H1 (cell line): Measurements from ENCODE around the gene TROAP. TPM values are rescaled to one million over a fixed set of nuclear protein-coding genes. Genes with fewer than 3 reads are reported as not detected.

Experiments used
- CTCF ChIA-PET: fragments of 300-600 bp; sonication (Branson Sonifier 250); formaldehyde crosslinking; loops from one replicate; lab custom pipeline; 2021; ENCODE audit not compliant: partially characterized antibody; lab: Charles Lee
- POLR2A ChIA-PET: fragments of 300-600 bp; sonication (Branson Sonifier 250); formaldehyde crosslinking; loops from one replicate; lab custom pipeline; 2021; ENCODE audit warnings: inconsistent platforms; ENCODE audit not compliant: partially characterized antibody; lab: Charles Lee
- DNase-seq, 2 experiments: peaks; one replicate each; pipeline versions ENCODE4 v3.0.0 to v3.0.0-alpha.2; 2010 to 2022; ENCODE audit warnings: low spot score in 2 of 2, low read depth in 1 of 2, mixed read lengths in 1 of 2
- FAIRE-seq: peaks from 2 replicates; lab custom pipeline; 2011; peaks lifted over from hg19 to GRCh38; lab: Jason Lieb, UNC
- H2AFZ ChIP-seq: 2 replicates; pipeline ENCODE4 v1.8.1; 2012; ENCODE audit warnings: low read length, inconsistent platforms
- H2AK5ac ChIP-seq: 2 replicates; pipeline ENCODE4 v1.6.1; 2013; ENCODE audit warnings: low read depth, low read length
- H2BK120ac ChIP-seq: replicated peaks from 2 replicates; pipeline ENCODE3; 2013; ENCODE audit warnings: low read depth, low read length, inconsistent platforms
- H2BK12ac ChIP-seq: 2 replicates; pipeline ENCODE4 v1.6.1; 2013; ENCODE audit warnings: low read depth, low read length
- H2BK15ac ChIP-seq: 2 replicates; pipeline ENCODE4 v1.6.1; 2013; ENCODE audit warnings: low read length
- H2BK20ac ChIP-seq: 2 replicates; pipeline ENCODE4 v1.6.1; 2013; ENCODE audit warnings: low read length
- H2BK5ac ChIP-seq: 2 replicates; pipeline ENCODE4 v1.6.1; 2013; ENCODE audit warnings: low read depth, low read length
- H3K14ac ChIP-seq: 2 replicates; pipeline ENCODE4 v1.6.1; 2013; ENCODE audit warnings: inconsistent platforms; ENCODE audit not compliant: insufficient read length
- H3K18ac ChIP-seq: 2 replicates; pipeline ENCODE4 v1.6.1; 2013; ENCODE audit warnings: low read length; ENCODE audit errors: extremely low read depth
- H3K23ac ChIP-seq: 2 replicates; pipeline ENCODE4 v1.6.1; 2013; ENCODE audit warnings: inconsistent platforms; ENCODE audit not compliant: insufficient read length
- H3K23me2 ChIP-seq: 2 replicates; pipeline ENCODE4 v1.6.1; 2013; ENCODE audit warnings: low read depth, low read length
- H3K27ac ChIP-seq: 2 replicates; pipeline ENCODE4 v1.6.1; 2011; ENCODE audit warnings: low read depth, low read length, inconsistent platforms
- H3K27me3 ChIP-seq, 4 experiments: replicated peaks in 1 of 4; 1 replicate in 1 of 4; 2 replicates in 3 of 4; pipeline versions ENCODE4 v1.6.1 to v1.8.1; 2011 to 2013; ENCODE audit warnings: low read length in 3 of 4, mild to moderate bottlenecking in 3 of 4, inconsistent platforms in 2 of 4, mixed read lengths in 2 of 4, moderate library complexity in 1 of 4; ENCODE audit not compliant: control insufficient read depth in 3 of 4, insufficient read depth in 3 of 4; ENCODE audit errors: extremely low read depth in 1 of 4
- H3K36me3 ChIP-seq, 4 experiments: 2 replicates each; pipeline versions ENCODE4 v1.6.1 to v1.8.1; 2011 to 2013; ENCODE audit warnings: mild to moderate bottlenecking in 4 of 4, low read length in 3 of 4, moderate library complexity in 2 of 4, control low read depth in 1 of 4, inconsistent platforms in 1 of 4; ENCODE audit not compliant: insufficient read depth in 4 of 4, control insufficient read depth in 2 of 4
- H3K4ac ChIP-seq: replicated peaks from 2 replicates; pipeline ENCODE3; 2013; ENCODE audit warnings: low read length, low read depth, mixed read lengths, inconsistent platforms; ENCODE audit not compliant: insufficient read length
- H3K4me1 ChIP-seq, 4 experiments: replicated peaks in 1 of 4; 1 replicate in 1 of 4; 2 replicates in 3 of 4; pipeline versions ENCODE4 v1.6.1 to v1.8.1; 2011 to 2013; ENCODE audit warnings: low read length in 3 of 4, inconsistent platforms in 2 of 4, mixed read lengths in 1 of 4; ENCODE audit not compliant: insufficient read depth in 4 of 4, control insufficient read depth in 3 of 4
- H3K4me2 ChIP-seq, 2 experiments: 2 replicates each; pipeline versions ENCODE4 v1.6.1 to v1.8.1; 2011 to 2013; ENCODE audit warnings: low read depth in 2 of 2, low read length in 2 of 2, control low read depth in 1 of 2, inconsistent platforms in 1 of 2, mild to moderate bottlenecking in 1 of 2; ENCODE audit not compliant: insufficient read depth in 1 of 2
- H3K4me3 ChIP-seq, 4 experiments: fragments of 200-600, 300-600 bp in 1 of 4; sonication (generic), shearing (Covaris generic), sonication (Bioruptor Twin) in 1 of 4; 2 replicates each; pipeline versions ENCODE4 v1.5.1 to v1.8.1; 2011 to 2016; ENCODE audit warnings: low read length in 4 of 4, low read depth in 3 of 4, control low read depth in 2 of 4, inconsistent platforms in 2 of 4, mild to moderate bottlenecking in 2 of 4, mixed read lengths in 1 of 4, moderate library complexity in 1 of 4; ENCODE audit not compliant: insufficient read depth in 2 of 4; ENCODE audit errors: extremely low read depth in 1 of 4
- H3K56ac ChIP-seq: replicated peaks from 2 replicates; pipeline ENCODE3; 2013; ENCODE audit warnings: low read depth, mild to moderate bottlenecking, mixed read lengths, low read length, inconsistent platforms; ENCODE audit not compliant: insufficient read length
- H3K79me1 ChIP-seq: 2 replicates; pipeline ENCODE4 v1.6.1; 2013; ENCODE audit warnings: low read depth, low read length, control low read depth
- H3K79me2 ChIP-seq, 2 experiments: 2 replicates each; pipeline versions ENCODE4 v1.6.1 to v1.8.1; 2012 to 2013; ENCODE audit warnings: low read length in 2 of 2, mild to moderate bottlenecking in 2 of 2, inconsistent platforms in 1 of 2; ENCODE audit not compliant: insufficient read depth in 2 of 2, control insufficient read depth in 1 of 2
- H3K9ac ChIP-seq, 4 experiments: replicated peaks in 1 of 4; 1 replicate in 1 of 4; 2 replicates in 3 of 4; pipeline versions ENCODE4 v1.6.1 to v1.8.1; 2011 to 2013; ENCODE audit warnings: low read depth in 3 of 4, low read length in 3 of 4, control low read depth in 2 of 4, mild to moderate bottlenecking in 2 of 4, moderate library complexity in 2 of 4, inconsistent platforms in 1 of 4; ENCODE audit errors: extremely low read depth in 1 of 4
- H3K9me3 ChIP-seq, 2 experiments: 2 replicates each; pipeline versions ENCODE4 v1.6.1 to v1.8.1; 2012 to 2013; ENCODE audit warnings: mild to moderate bottlenecking in 2 of 2, moderate library complexity in 2 of 2, control low read depth in 1 of 2, inconsistent platforms in 1 of 2, low read depth in 1 of 2, low read length in 1 of 2, mixed read lengths in 1 of 2; ENCODE audit not compliant: insufficient read depth in 2 of 2
- H4K20me1 ChIP-seq, 2 experiments: replicated peaks in 1 of 2; 2 replicates each; pipeline versions ENCODE3 to v1.8.1; 2011 to 2013; ENCODE audit warnings: inconsistent platforms in 2 of 2, low read length in 2 of 2, mild to moderate bottlenecking in 1 of 2; ENCODE audit not compliant: insufficient read depth in 2 of 2, control insufficient read depth in 1 of 2
- H4K5ac ChIP-seq: 2 replicates; pipeline ENCODE4 v1.6.1; 2013; ENCODE audit warnings: low read length, low read depth, mixed read lengths, inconsistent platforms; ENCODE audit not compliant: insufficient read length
- H4K8ac ChIP-seq: 2 replicates; pipeline ENCODE4 v1.8.0; 2013; ENCODE audit warnings: mild to moderate bottlenecking, moderate library complexity, low read length, inconsistent platforms; ENCODE audit not compliant: insufficient read depth; ENCODE audit errors: extremely low read depth
- H4K91ac ChIP-seq: replicated peaks from 2 replicates; pipeline ENCODE3; 2013; ENCODE audit warnings: low read length, mixed read lengths, inconsistent platforms; ENCODE audit not compliant: insufficient read length
- ATF2 ChIP-seq: IDR thresholded peaks from 2 replicates; pipeline ENCODE4 v1.6.1; 2012; ENCODE audit warnings: low read length, inconsistent platforms
- CREB1 ChIP-seq: IDR thresholded peaks from 2 replicates; pipeline ENCODE4 v1.6.1; 2012; ENCODE audit warnings: inconsistent platforms
- FOSL1 ChIP-seq: IDR thresholded peaks from 2 replicates; pipeline ENCODE4 v1.6.1; 2011; ENCODE audit warnings: mild to moderate bottlenecking, low read depth, low read length, moderate library complexity; ENCODE audit not compliant: insufficient read depth
- JUND ChIP-seq: IDR thresholded peaks from 2 replicates; pipeline ENCODE4 v1.6.1; 2011; ENCODE audit warnings: mild to moderate bottlenecking, improper control_type of control experiment, low read length
- KDM1A ChIP-seq: fragments of 200-600, 300-600 bp; sonication (generic); IDR thresholded peaks from 2 replicates; pipeline ENCODE4 v1.7.1; 2016; ENCODE audit warnings: mild to moderate bottlenecking, low read length, borderline replicate concordance
- RAD21 ChIP-seq, 2 experiments: IDR thresholded peaks in 1 of 2; conservative IDR thresholded peaks in 1 of 2; 2 replicates each; pipeline ENCODE4 v1.6.1; 2011; ENCODE audit warnings: low read depth in 2 of 2, low read length in 2 of 2, improper control_type of control experiment in 1 of 2, inconsistent platforms in 1 of 2, mild to moderate bottlenecking in 1 of 2, moderate library complexity in 1 of 2
- SIX5 ChIP-seq: IDR thresholded peaks from 2 replicates; pipeline ENCODE4 v1.6.1; 2011; ENCODE audit warnings: mild to moderate bottlenecking, low read depth, low read length
- WGBS, 2 experiments: shearing (Covaris generic) in 1 of 2; methylation state at CpG; one replicate each; pipeline versions ENCODE4 v1.1.6 to v1.1.7; 2013 to 2015; ENCODE audit warnings: low lambda C conversion rate in 2 of 2, mixed read lengths in 2 of 2, inconsistent platforms in 1 of 2, low coverage in 1 of 2, missing lambda C conversion rate in 1 of 2; ENCODE audit not compliant: insufficient replicate concordance in 2 of 2, insufficient coverage in 1 of 2, insufficient read length in 1 of 2; ENCODE audit errors: extremely low coverage in 1 of 2, missing lambda C conversion rate in 1 of 2; 5-methylcytosine and 5-hydroxymethylcytosine counted together
- polyA plus RNA-seq, 7 experiments: library from polyadenylated mRNA; depleted of rRNA in 3 of 7; stranded (reverse) in 5 of 7; unstranded in 2 of 7; fragments of >200 nt in 5 of 7; fragments of 200-250 nt in 2 of 7; gene quantifications; 1 replicate in 5 of 7; 2 replicates in 1 of 7; 4 replicates in 1 of 7; pipeline versions ENCODE4 v1.2.1 to v1.2.3, GENCODE V29; 2011 to 2013; ENCODE audit warnings: missing spikeins in 2 of 7, mixed read lengths in 2 of 7
- total RNA-seq: library from RNA; stranded (reverse); fragmentation: NEBNext Ultra II Directional; extraction: Animal tissue kit (Norgen Biotek cat#: 25700); gene quantifications from 2 replicates; pipeline ENCODE4 v1.2.1, GENCODE V29; 2021
- TF ChIP-seq, protein P1 (sequence below), 3 experiments: IDR thresholded peaks; 1 replicate in 2 of 3; 2 replicates in 1 of 3; pipeline versions ENCODE4 v1.5.1 to v1.6.1; 2011; ENCODE audit warnings: low read length in 3 of 3, mild to moderate bottlenecking in 3 of 3, inconsistent platforms in 2 of 3, low read depth in 1 of 3, moderate library complexity in 1 of 3; ENCODE audit not compliant: insufficient read depth in 1 of 3; ENCODE audit errors: control extremely low read depth in 1 of 3

The TROAP gene
- total and polyA plus RNA-seq, 2 of the 8 experiments (the other 6 are each of a cell fraction or from before 2014, with no cell fraction given): 36.7 to 52.0 TPM

GRCh38 chr12:49288412-49288853 lies 34.6 kb upstream of the TROAP start:
- Histone ChIP-seq H2AFZ (no peak overlapping the region), H3K4ac (no peak overlapping the region), H2BK15ac (no peak overlapping the region), H2BK12ac (no peak overlapping the region), H4K8ac (no peak overlapping the region), H3K14ac (no peak overlapping the region), H3K9ac (no peak overlapping the region), H2AK5ac (no peak overlapping the region), H4K5ac (no peak overlapping the region), H2BK120ac (no peak overlapping the region), H3K23me2 (peaks cover 1% of the 10 kb centered on the region; the same call in 1 of the 2 replicates), H3K27ac (no peak overlapping the region), H3K4me1 (peaks cover 0 to 9% (median 7%) of the 10 kb centered on the region in 4 experiments; a peak in 5 of 7 replicates), H3K36me3 (no peaks in the 10 kb centered on the region), H3K18ac (no peak overlapping the region), H2BK5ac (no peak overlapping the region), H3K23ac (no peak overlapping the region), H4K91ac (no peak overlapping the region), H3K79me2 (no peaks in the 10 kb centered on the region), H3K56ac (no peak overlapping the region), H3K79me1 (no peaks in the 10 kb centered on the region), H4K20me1 (no peaks in the 10 kb centered on the region), H3K27me3 (peaks cover 4 to 17% (median 16%) of the 10 kb centered on the region in 4 experiments), H3K4me3 (no peak overlapping the region), H3K4me2 (no peak overlapping the region), H2BK20ac (no peak overlapping the region), H3K9me3 (no peaks in the 10 kb centered on the region)
- DNase-seq: peak in 1 of 2 experiments; percentile 82
- TF ChIP-seq RAD21 (IDR thresholded peaks at IDR 0.05 in 1 of 2, conservative IDR thresholded peaks at IDR 0.05 in 1 of 2; ENCODE audit: low read depth in 2 of 2, low read length in 2 of 2) (peak; percentile 84 to 86), JUND (peak; percentile 58; the same call in 1 of the 2 replicates), SIX5 (no peak), KDM1A (peak; percentile 96), CREB1 (peak; percentile 91), FOSL1 (no peak), ATF2 (0 out of 2 replicates have a peak, but pooled peaks have one; percentile 45)
- TF ChIP-seq, protein P1, sequence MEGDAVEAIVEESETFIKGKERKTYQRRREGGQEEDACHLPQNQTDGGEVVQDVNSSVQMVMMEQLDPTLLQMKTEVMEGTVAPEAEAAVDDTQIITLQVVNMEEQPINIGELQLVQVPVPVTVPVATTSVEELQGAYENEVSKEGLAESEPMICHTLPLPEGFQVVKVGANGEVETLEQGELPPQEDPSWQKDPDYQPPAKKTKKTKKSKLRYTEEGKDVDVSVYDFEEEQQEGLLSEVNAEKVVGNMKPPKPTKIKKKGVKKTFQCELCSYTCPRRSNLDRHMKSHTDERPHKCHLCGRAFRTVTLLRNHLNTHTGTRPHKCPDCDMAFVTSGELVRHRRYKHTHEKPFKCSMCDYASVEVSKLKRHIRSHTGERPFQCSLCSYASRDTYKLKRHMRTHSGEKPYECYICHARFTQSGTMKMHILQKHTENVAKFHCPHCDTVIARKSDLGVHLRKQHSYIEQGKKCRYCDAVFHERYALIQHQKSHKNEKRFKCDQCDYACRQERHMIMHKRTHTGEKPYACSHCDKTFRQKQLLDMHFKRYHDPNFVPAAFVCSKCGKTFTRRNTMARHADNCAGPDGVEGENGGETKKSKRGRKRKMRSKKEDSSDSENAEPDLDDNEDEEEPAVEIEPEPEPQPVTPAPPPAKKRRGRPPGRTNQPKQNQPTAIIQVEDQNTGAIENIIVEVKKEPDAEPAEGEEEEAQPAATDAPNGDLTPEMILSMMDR (IDR thresholded peaks at IDR 0.05; ENCODE audit: control extremely low read depth in 1 of 3, insufficient read depth in 1 of 3, low read depth in 1 of 3, low read length in 3 of 3): peak in 2 of 3 experiments; percentile 79 to 87; a peak in 3 of 4 replicates
- 17% methylated on average over 11 of the region's 11 CpGs; no CpG with 5 or more reads in 1 of the 2 experiments for WGBS, 2 experiments
- ChIA-PET POLR2A (interaction anchor here (1.2 to 1.6 kb wide), 3 partner anchors 18 to 59 kb away, joined by 3 read pairs; no protein-coding TSS in a partner anchor), CTCF (interaction anchor here (0.6 to 17.0 kb wide), 37 partner anchors 8 to 500 kb away, joined by 3 to 276 read pairs (median 4); partner anchors contain the start of genes C1QL4, DNAJC22, KCNH3 and PRPH)
- peak; percentile 98 for FAIRE-seq
